Measurements from ENCODE around the gene RASGRP2.

The RASGRP2 gene

GRCh38 chr11:64755681-64756361 is 11.9 kb upstream of the RASGRP2 start:
- DNase-seq (ENCODE audit: low spot score): no peak

DNA sequence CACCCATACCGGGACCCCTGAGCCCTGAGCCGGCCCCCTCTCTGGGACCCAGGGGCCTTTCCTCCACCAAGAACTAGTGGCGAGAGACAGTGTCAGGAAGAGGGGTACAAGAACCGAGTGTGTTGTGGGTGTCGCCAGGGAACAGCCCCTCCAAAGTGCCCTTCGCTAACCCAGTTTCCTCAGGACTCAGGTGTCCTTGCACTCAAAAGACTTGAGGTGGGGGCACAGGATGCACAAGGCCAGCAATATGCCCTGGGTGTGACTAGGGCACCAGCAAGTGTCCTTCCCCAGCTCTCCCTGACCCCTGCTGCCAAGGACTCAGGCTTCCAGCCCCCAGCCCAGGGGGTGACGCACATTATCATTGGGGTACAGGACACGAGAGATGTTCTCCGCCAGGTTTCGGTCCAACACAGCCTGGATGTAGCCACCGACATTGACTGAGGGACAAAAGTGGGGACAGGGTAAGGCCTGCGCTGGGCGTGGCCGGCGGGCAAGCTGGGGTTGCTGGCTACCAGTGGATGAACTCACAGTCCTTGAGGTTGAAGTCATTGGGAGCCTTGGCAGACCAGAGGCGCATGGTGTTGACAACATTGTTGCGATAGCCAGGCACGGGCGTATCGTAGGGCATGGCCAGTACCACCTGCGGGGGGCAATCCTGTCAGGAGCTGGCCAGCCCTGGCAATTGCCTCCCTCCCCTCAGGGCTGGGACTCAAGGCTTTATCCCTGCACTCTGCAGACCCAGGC is 11.1 kb upstream of the RASGRP2 start:
- no peak for DNase-seq (ENCODE audit: low spot score)

- no peak for DNase-seq (ENCODE audit: low spot score)
Observed at GRCh38 chr11:64754124-64754918, 10.4 kb upstream of the RASGRP2 start.

GRCh38 chr11:64753380-64754123 is 9.6 kb upstream of the RASGRP2 start:
- DNase-seq (ENCODE audit: low spot score): no peak

DNA sequence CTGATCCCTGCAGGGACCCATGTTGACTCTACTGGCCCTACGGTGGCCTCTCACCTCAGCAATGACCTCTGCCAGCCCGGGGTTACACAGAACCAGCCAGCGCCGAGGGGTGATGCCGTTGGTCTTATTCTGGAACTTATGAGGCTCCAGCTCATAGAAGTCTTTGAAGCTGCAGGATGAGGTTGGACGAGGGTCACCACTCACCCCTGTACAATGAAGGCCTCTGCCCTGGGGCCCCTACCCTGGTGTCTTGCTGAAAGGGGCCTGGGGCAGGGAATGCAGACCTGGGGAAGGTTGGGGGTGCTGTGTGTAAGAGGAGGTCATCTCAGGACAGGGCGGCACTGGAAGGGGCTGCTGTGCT is 9.1 kb upstream of the RASGRP2 start:
- no peak for DNase-seq (ENCODE audit: low spot score)

- no peak for DNase-seq (ENCODE audit: low spot score)
Observed at GRCh38 chr11:64752175-64752970, 8.4 kb upstream of the RASGRP2 start.

DNA sequence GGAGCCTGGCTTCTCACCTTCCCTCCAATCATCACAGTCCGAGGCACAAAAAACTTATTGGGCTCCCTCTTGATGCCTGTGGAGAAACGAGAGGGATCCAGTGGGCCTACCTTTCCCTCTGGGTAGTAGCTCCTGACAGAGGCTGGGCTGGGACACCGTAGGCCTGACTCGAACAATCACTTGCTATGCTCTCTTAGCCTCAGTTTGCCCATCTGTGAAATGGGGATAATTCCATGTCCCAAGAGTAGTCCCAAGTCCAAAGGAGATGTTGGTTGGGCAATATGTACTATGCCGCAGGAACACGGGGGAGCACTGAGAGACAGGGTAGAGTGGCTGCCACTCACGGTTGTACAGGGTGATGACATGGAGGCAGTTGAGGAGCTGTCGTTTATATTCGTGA is 7.6 kb upstream of the RASGRP2 start:
- no peak for DNase-seq (ENCODE audit: low spot score)

DNA sequence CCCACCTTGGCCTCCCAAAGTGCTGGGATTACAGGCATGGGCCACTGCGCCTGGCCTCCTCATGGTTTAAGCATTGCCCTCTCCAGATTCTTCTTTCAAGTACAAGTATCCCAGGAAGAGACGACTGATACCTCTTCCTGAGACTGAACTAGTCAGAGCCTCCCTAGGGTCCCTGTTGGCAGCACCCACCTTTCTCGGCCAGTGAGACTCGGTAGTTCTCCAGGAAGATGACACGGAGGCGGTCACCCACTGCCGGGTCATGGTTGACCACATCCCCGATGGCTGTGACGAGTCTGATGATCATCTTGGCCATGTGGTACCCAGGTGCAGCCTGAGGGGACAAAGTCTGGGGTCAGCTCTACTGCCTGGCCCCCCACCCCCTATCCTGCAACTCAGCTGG is 7.2 kb upstream of the RASGRP2 start:
- no peak for DNase-seq (ENCODE audit: low spot score)

DNA sequence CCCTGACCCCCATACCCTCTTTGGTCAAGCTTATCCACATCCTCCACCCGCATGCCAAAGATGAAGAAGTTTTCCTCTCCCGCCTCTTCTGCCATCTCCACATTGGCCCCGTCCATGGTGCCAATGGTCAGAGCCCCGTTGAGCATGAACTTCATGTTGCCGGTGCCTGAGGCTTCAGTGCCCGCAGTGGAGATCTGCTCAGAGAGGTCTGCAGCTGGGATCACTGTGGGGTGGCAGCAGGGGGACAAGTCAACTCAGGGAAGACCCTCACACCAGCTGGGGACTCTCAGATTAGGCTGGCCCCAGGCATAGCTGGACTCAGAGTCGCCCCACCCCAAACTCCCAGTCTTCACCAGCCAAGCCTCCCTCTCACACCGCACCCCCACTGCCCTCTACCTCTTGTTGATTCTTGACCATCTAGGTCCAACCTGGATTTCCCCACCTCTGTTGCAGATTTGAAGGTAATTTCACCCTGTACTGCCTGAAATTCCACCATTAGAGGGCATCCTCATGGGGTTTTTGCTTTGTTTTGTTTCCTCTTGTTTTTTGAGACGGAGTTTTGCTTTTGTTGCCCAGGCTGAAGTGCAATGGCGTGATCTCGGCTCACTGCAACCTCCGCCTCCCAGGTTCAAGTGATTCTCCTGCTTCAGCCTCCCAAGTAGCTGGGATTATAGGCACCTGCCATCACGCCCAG is 6.6 kb upstream of the RASGRP2 start:
- DNase-seq (ENCODE audit: low spot score): no peak

DNA sequence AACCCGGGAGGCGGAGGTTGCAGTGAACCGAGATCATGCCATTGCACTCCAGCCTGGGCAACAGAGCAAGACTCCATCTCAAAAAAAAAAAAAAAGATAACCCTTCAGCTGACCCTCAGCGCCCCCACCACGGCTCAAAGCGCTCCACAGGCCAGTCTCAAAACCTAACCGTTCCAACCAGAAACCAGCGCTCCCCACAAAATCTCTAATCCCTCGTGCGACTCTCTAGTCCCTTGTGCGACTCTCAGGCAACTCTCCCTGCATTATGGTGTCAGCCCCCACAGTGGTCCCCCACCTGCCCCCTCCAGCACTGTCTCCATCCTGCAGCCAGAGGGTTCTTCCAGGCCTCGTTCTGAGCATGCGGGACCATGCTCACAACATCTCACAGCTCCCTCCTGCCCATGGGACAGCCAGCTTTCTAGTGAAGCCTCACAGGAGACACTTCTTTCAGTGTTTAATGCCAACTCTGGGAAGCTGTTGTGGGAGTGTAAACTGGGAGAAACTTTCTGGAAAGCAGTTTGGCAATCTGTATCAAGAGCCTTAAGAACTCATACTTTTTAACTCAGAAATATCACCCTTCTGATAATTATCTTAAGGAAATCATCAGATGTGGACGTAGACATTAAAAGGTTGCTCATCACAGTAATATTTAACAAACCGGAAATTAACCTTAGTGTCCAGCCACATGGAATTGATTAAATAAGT is 4.2 kb upstream of the RASGRP2 start:
- no peak for DNase-seq (ENCODE audit: low spot score)

- DNase-seq (ENCODE audit: low spot score): no peak
Observed at GRCh38 chr11:64746486-64746885, 2.5 kb upstream of the RASGRP2 start.

DNA sequence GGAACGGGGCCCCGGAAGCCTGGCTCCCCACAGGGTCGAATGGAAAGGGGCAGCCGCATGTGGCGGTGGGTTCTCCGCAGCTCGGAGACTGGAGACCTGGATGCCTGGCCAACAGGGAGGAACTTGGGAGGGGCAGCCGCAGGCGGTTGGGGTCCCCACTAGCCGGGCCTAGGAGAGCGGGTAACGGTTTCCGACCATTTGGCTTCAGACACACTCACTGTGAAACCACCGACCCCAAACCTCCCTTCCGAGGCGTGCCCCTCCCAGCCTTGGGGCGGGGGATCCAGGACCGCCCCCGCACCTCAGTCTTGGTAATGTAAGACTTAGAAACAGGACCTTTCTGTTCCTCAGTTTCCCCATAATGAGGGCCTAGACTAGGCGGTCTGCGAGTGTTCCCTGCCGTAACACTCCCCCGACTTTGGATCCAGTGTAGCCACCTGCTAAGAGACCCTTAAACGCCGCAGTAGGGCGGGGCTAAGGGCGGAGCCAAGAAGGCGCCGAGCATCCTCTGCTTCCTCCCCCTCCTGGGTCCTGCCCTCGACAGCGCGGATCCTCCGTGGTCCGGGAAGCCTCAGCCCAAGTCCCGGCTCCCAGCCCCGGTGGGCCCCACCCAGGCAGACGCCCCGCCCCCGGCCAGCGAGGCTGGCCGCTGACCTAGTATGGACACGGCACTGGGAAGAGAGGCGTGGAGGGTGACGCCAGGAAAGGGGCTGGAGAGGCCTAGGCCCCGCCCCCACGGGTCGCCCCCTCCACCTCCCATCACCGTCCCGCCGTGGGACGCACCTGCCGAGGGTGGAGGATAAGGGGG is 1.8 kb upstream of the RASGRP2 start:
- no peak for DNase-seq (ENCODE audit: low spot score)

DNA sequence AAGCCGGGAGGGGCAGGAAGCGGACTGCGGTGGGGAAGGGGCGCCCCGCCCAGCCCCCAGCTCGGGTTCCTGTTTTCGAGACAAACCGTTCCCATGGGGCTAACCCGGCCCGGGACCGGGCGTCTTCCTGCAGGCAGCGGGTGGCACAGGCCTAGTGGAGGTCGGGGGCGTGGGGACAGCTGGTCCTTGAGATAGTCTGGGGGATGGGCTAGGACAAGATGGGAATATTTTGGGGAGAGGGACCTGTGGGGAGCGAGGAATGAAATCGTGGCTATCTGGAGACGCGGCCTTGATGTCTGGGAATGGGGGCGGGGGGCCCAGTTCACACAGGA is 1.2 kb upstream of the RASGRP2 start:
- DNase-seq (ENCODE audit: low spot score): no peak

GRCh38 chr11:64744544-64745188 is 724 bp upstream of the RASGRP2 start:
- DNase-seq (ENCODE audit: low spot score): no peak

DNA sequence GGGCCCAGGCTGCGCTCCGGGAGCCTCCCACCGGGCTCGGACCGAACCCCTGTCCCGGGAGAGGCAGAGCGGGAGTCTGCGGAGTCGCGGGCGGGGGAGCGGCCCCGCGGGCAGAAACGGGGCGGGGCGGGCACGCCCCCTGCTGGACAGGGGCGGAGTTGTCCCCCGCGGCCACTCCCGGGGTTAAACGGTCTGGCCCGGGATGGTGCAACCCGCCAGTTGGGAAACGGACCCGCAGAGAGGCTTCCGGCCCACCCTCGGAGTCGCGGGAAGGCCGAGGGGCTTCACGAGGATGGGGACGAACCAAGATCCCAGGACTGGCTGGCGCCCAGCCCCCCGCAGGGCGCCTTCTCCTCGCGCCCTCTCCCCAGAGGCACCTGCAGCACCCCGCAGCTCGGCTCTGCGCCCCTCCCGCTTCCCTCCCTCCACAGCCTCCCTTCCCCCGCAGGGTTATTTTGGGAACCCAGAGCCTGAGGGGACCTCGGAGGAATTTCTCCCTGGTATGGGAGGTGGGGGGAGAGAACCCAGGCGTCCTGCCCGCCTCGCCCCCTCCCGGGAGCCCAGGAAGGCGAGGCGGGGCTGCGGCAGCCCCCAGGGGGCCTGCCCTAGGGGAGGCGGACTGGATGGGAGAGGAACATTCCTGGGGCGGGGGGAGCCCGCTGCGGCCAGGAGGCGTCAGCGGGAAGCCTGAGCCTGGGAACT is 902 bp downstream of the RASGRP2 start:
- DNase-seq (ENCODE audit: low spot score): peak; percentile 45

DNA sequence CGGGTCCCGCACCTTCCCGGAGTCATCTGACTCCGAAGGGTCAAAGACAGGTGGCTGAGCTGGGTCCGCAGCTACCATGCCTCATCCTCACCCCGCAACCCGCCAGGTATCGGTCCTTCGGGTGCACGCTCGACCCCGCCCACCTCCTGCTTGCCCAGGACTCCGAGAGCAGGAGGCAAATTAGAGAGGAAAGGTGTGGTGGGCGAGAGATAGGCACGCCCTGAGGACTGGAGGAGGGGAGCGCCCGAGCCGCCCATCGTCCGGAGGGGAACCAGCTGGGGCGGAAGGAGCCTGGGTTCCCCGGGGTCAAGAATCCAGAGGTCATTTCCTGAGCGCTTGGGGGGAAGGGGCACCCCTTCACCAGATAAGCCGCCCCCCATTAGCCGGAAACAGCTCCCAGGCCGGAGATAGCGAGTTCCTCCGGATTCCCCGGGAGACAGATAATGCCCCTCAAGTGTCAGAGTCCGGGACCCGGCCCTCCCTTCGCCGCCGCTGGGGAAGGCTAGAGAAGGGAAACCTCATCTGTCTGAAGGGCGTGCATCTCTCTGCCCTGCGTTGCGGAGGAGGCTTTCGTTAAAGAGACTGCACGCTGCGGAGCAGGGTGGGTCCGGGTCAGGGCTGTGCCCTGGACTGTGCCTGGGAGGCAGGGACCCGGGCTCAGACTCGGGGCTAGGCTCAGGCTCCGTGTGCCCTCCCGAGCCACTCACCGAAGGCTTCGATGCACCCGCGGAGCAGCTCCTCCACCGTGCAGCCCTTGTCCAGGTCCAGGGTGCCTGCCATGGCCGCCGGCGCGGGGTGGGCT is 1.7 kb downstream of the RASGRP2 start:
- DNase-seq (ENCODE audit: low spot score): peak; percentile 27

- DNase-seq (ENCODE audit: low spot score): no peak
Observed at GRCh38 chr11:64741375-64742086, 2.4 kb downstream of the RASGRP2 start.
